Mucosa of descending colon (tissue), 3 donors: ENCODE results near the gene SCMH1. TPM values are rescaled to one million over a fixed set of nuclear protein-coding genes. Genes with fewer than 3 reads are reported as not detected.
"Not testable (repeated sequence)": the region's sequence is repeated elsewhere in the genome, so short reads cannot be mapped to it uniquely, and the experiment has no call there.

Experiments
- ATAC-seq: fragments of 200-7000 bp; cut with Tn5 transposase; one replicate; pipeline ENCODE4 v1.9.1; 2020; ENCODE audit warnings: mild to moderate bottlenecking, moderate library complexity
- DNase-seq, 3 donors: peaks; one replicate each; pipeline ENCODE4 v3.0.0-alpha.2; 2020
- H3K36me3 ChIP-seq: fragments of 200-600 bp; one replicate; pipeline ENCODE4 v1.8.0; 2021; ENCODE audit warnings: low read depth, mild to moderate bottlenecking
- H3K4me1 ChIP-seq: fragments of 200-600 bp; one replicate; pipeline ENCODE4 v1.8.0; 2021; ENCODE audit warnings: low read depth, mild to moderate bottlenecking
- H3K4me3 ChIP-seq: fragments of 200-600 bp; one replicate; pipeline ENCODE4 v1.8.0; 2021; ENCODE audit warnings: mild to moderate bottlenecking
- H3K9me3 ChIP-seq: fragments of 200-600 bp; one replicate; pipeline ENCODE4 v1.8.0; 2021; ENCODE audit warnings: mild to moderate bottlenecking
- CTCF ChIP-seq: fragments of 200-600 bp; IDR thresholded peaks from one replicate; pipeline ENCODE4 v1.8.0; 2022; ENCODE audit warnings: antibody characterized with exemption, mild to moderate bottlenecking
- intact Hi-C, 2 donors: fragments of 100-400 bp; cut with DNase I in 1 of 2; cut with micrococcal nuclease in 1 of 2; formaldehyde crosslinking; loops; one replicate each; pipeline versions ENCODE4 v1.11.0 to v1.11.1; 2022; cut with DNase I, micrococcal nuclease
- total RNA-seq, 3 donors: library from RNA; stranded (reverse); fragmentation: NEBNext Ultra II Directional in 2 of 3; extraction: Animal tissue kit (Norgen Biotek cat#: 25700) in 2 of 3; gene quantifications; one replicate each; pipeline versions ENCODE4 v1.2.1 to v1.2.4, GENCODE V29; 2021 to 2023
- donor health status: DM: no; HTN: no; CAD: no; lungs with moderate emphysema.
- donor health status: DM: no; HTN: no; CAD: no.
- donor health status: DM: no; HTN: yes; CAD: no.

The SCMH1 gene
- total RNA-seq, 3 donors from 2014 or later = 25.1 to 66.9 (median 35.6) TPM

GRCh38 chr1:41268154-41268770 lies 26.2 kb upstream of the SCMH1 start:
- H3K4me3 ChIP-seq = no peak overlapping the region
- intact Hi-C loops = loop anchor here (5.0 to 10.0 kb wide), 2 partner anchors 147 to 149 kb away; no protein-coding TSS in a partner anchor
- DNase-seq (peak; percentile 69 to 81 (median 79)), ATAC-seq (peak; percentile 93)
- H3K4me1 ChIP-seq = no peaks in the 10 kb centered on the region
- TF ChIP-seq CTCF = peak; percentile 95
- no peaks in the 10 kb centered on the region for H3K9me3 ChIP-seq
- no peaks in the 10 kb centered on the region for H3K36me3 ChIP-seq

GRCh38 chr1:41261926-41262618 lies 20.0 kb upstream of the SCMH1 start:
- Histone ChIP-seq H3K4me1 (no peaks in the 10 kb centered on the region), H3K9me3 (no peaks in the 10 kb centered on the region), H3K36me3 (no peaks in the 10 kb centered on the region), H3K4me3 (no peak overlapping the region)
- ATAC-seq (no peak), DNase-seq (no peak)
- intact Hi-C loops = loop anchor here in 1 of 2 donors (10.0 kb wide), 1 partner anchor 153 kb away; no protein-coding TSS in a partner anchor
- no peak for TF ChIP-seq CTCF

- no peaks in the 10 kb centered on the region for H3K4me1 ChIP-seq
- intact Hi-C loops = loop anchor here in 1 of 2 donors (10.0 kb wide), 1 partner anchor 154 kb away; no protein-coding TSS in a partner anchor
- no peak for TF ChIP-seq CTCF
- H3K9me3 ChIP-seq = no peaks in the 10 kb centered on the region
- ATAC-seq (no peak), DNase-seq (no peak)
- no peak overlapping the region for H3K4me3 ChIP-seq
- H3K36me3 ChIP-seq = no peaks in the 10 kb centered on the region
These were observed 18.7 kb upstream of the SCMH1 start for GRCh38 chr1:41260768-41261167.

GRCh38 chr1:41259221-41259620 lies 17.1 kb upstream of the SCMH1 start:
- TF ChIP-seq CTCF = no peak
- DNase-seq = no peak
- intact Hi-C loops = no loop called here
- no peaks in the 10 kb centered on the region for H3K36me3 ChIP-seq
- ATAC-seq = no peak
- no peaks in the 10 kb centered on the region for H3K4me1 ChIP-seq
- no peak overlapping the region for H3K4me3 ChIP-seq
- H3K9me3 ChIP-seq = no peaks in the 10 kb centered on the region

- intact Hi-C loops = no loop called here
- Histone ChIP-seq H3K9me3 (no peaks in the 10 kb centered on the region), H3K36me3 (no peaks in the 10 kb centered on the region), H3K4me1 (no peaks in the 10 kb centered on the region), H3K4me3 (no peak overlapping the region)
- TF ChIP-seq CTCF = no peak
- ATAC-seq (no peak), DNase-seq (no peak)
These were observed 13.9 kb upstream of the SCMH1 start for GRCh38 chr1:41255978-41256377.

- not testable (repeated sequence) for ATAC-seq, H3K9me3 ChIP-seq
These were observed 9.0 kb upstream of the SCMH1 start for GRCh38 chr1:41251120-41251519.

More at GRCh38 chr1:41251120-41251519, 9.0 kb upstream of the SCMH1 start:
- intact Hi-C loops, H3K36me3 ChIP-seq, DNase-seq, H3K4me1 ChIP-seq, H3K4me3 ChIP-seq: not testable (repeated sequence)
